ENCODE measurements around the gene TNK1. TPM values are rescaled to one million over a fixed set of nuclear protein-coding genes. Genes with fewer than 3 reads are reported as not detected.
A peak's percentile ranks its signal among the peaks of the same experiment; 100 is the strongest.

TNK1 gene
- total RNA-seq, 1 donor from 2014 or later = 9.9 TPM

DNA sequence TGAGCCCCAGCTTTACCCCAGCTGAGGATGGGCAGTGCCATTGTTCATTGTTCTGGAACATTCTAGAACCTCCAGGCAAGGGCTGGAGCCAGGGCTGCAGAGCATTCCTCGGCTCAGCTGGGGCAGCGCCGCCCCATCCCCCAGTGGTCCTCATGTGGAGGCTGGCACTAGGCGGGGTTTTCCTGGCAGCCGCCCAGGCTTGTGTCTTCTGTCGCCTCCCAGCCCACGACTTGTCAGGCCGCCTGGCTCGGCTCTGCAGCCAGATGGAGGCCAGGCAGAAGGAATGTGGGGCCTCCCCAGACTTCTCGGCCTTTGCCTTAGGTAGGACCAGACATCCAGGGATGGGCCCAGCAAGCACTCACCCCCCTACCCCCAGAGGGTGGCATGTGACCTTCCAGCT lies 25.8 kb upstream of the TNK1 start, which contains the start of gene TMEM95:
TSS of gene TMEM95 (plus strand) at position 104 of the 400 bp plus-strand sequence. CDS start at position 153, 49 bp downstream.
- TF ChIP-seq, protein P1, sequence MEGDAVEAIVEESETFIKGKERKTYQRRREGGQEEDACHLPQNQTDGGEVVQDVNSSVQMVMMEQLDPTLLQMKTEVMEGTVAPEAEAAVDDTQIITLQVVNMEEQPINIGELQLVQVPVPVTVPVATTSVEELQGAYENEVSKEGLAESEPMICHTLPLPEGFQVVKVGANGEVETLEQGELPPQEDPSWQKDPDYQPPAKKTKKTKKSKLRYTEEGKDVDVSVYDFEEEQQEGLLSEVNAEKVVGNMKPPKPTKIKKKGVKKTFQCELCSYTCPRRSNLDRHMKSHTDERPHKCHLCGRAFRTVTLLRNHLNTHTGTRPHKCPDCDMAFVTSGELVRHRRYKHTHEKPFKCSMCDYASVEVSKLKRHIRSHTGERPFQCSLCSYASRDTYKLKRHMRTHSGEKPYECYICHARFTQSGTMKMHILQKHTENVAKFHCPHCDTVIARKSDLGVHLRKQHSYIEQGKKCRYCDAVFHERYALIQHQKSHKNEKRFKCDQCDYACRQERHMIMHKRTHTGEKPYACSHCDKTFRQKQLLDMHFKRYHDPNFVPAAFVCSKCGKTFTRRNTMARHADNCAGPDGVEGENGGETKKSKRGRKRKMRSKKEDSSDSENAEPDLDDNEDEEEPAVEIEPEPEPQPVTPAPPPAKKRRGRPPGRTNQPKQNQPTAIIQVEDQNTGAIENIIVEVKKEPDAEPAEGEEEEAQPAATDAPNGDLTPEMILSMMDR (IDR thresholded peaks at IDR 0.05; ENCODE audit: unreplicated experiment) = no peak
- Mint-ChIP-seq H3K27me3 (ENCODE audit: low read depth) (no peaks in the 10 kb centered on the region), H3K4me1 (peaks cover 36% of the 10 kb centered on the region), H3K4me3 (peak within 1 kb of the TSS; percentile 30), H3K27ac (peak within 1 kb of the TSS; percentile 93), H3K9me3 (no peaks in the 10 kb centered on the region), H3K36me3 (no peaks in the 10 kb centered on the region)
- no peak for DNase-seq (ENCODE audit: low spot score in 2 of 2, unreplicated experiment in 2 of 2)

- no peak overlapping the region for H3K4me3 Mint-ChIP-seq
- no peaks in the 10 kb centered on the region for H3K36me3 Mint-ChIP-seq
- DNase-seq (ENCODE audit: low spot score in 2 of 2, unreplicated experiment in 2 of 2) = no peak
- no peaks in the 10 kb centered on the region for H3K27me3 Mint-ChIP-seq (ENCODE audit: low read depth)
- H3K9me3 Mint-ChIP-seq = no peaks in the 10 kb centered on the region
- TF ChIP-seq, protein P1 (IDR thresholded peaks at IDR 0.05; ENCODE audit: unreplicated experiment) = no peak
- no peak overlapping the region for H3K27ac Mint-ChIP-seq
- peaks cover 36% of the 10 kb centered on the region for H3K4me1 Mint-ChIP-seq
Measured at GRCh38 chr17:7355573-7355972, 25.3 kb upstream of the TNK1 start.

GRCh38 chr17:7356072-7356549 lies 24.8 kb upstream of the TNK1 start:
- no peaks in the 10 kb centered on the region for H3K9me3 Mint-ChIP-seq

GRCh38 chr17:7356756-7357155 lies 24.1 kb upstream of the TNK1 start:
- Mint-ChIP-seq H3K27me3 (ENCODE audit: low read depth) (no peaks in the 10 kb centered on the region), H3K4me1 (peaks cover 34% of the 10 kb centered on the region), H3K36me3 (no peaks in the 10 kb centered on the region), H3K4me3 (no peak overlapping the region), H3K9me3 (no peaks in the 10 kb centered on the region), H3K27ac (no peak overlapping the region)
- TF ChIP-seq, protein P1 (IDR thresholded peaks at IDR 0.05; ENCODE audit: unreplicated experiment) = no peak
- no peak for DNase-seq (ENCODE audit: low spot score in 2 of 2, unreplicated experiment in 2 of 2)

More at GRCh38 chr17:7356072-7356549, 24.8 kb upstream of the TNK1 start:
- peak overlapping the region; percentile 71 for H3K27ac Mint-ChIP-seq
- no peaks in the 10 kb centered on the region for H3K36me3 Mint-ChIP-seq
- H3K4me3 Mint-ChIP-seq = no peak overlapping the region
- peak; percentile 70 to 82 for DNase-seq (ENCODE audit: low spot score in 2 of 2, unreplicated experiment in 2 of 2)
- peaks cover 36% of the 10 kb centered on the region for H3K4me1 Mint-ChIP-seq
- no peaks in the 10 kb centered on the region for H3K27me3 Mint-ChIP-seq (ENCODE audit: low read depth)
- TF ChIP-seq, protein P1 (IDR thresholded peaks at IDR 0.05; ENCODE audit: unreplicated experiment) = peak; percentile 79

GRCh38 chr17:7357381-7357780 lies 23.5 kb upstream of the TNK1 start:
- H3K4me3 Mint-ChIP-seq = no peak overlapping the region
- no peak for DNase-seq (ENCODE audit: low spot score in 2 of 2, unreplicated experiment in 2 of 2)
- no peaks in the 10 kb centered on the region for H3K36me3 Mint-ChIP-seq
- H3K27me3 Mint-ChIP-seq (ENCODE audit: low read depth) = no peaks in the 10 kb centered on the region
- no peaks in the 10 kb centered on the region for H3K9me3 Mint-ChIP-seq
- no peak overlapping the region for H3K27ac Mint-ChIP-seq
- TF ChIP-seq, protein P1 (IDR thresholded peaks at IDR 0.05; ENCODE audit: unreplicated experiment) = no peak
- peaks cover 33% of the 10 kb centered on the region for H3K4me1 Mint-ChIP-seq

DNA sequence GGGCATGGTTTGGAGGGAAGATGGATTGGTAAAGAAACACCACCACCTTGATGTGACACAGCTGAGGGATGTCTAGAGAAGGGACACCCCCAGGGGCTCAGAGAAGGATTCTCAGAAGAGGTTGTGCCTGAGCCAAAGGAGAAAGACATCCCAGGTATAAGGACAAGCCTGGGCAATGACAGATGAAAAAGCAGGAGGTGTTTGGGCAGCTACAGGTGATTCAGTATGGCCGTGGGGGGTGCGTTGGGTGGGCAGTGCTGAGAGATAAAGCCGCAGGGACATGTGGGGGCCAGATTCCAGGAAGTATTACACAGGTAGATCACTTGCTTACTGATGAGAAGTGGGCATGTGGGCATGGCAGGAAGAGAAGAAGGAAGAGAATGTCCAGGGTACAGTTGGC lies 19.0 kb upstream of the TNK1 start:
- Mint-ChIP-seq H3K4me1 (no peaks in the 10 kb centered on the region), H3K4me3 (no peak overlapping the region), H3K36me3 (no peaks in the 10 kb centered on the region), H3K27ac (no peak overlapping the region), H3K9me3 (no peaks in the 10 kb centered on the region), H3K27me3 (ENCODE audit: low read depth) (no peaks in the 10 kb centered on the region)
- no peak for DNase-seq (ENCODE audit: low spot score in 2 of 2, unreplicated experiment in 2 of 2)
- TF ChIP-seq, protein P1 (IDR thresholded peaks at IDR 0.05; ENCODE audit: unreplicated experiment) = no peak

All from mesothelial cell of epicardium (in vitro differentiated cells).